ENCODE results near the gene OR4M1.
"Not testable (repeated sequence)": the region's sequence is repeated elsewhere in the genome, so short reads cannot be mapped to it uniquely, and the experiment has no call there.

Gene OR4M1

DNA sequence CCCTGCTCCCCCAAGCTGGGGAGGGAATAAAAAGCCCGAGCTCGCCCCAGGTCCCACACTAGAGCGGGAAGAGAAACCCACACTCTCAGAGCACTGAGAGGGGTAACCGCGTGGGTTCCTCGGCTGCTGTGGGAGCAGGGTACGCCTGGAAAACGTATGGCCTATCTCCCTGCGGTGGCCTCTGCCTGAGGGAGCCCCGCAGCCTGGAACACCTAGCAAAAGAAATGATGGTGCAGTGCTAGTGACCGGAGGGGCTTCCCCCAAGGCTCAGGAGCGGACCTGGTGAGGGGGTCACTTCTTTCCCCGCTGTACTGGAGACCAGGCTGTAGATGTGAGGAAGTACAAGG lies 27.8 kb downstream of the OR4M1 start:
- H3K4me2 ChIP-seq (ENCODE audit: low read length) = no peak overlapping the region
- H3K4me3 ChIP-seq (ENCODE audit: low read length) = no peak overlapping the region

GRCh38 chr14:19803470-19803869 lies 30.2 kb downstream of the OR4M1 start, which contains the start of gene OR4N2:
TSS of gene OR4N2 (plus strand) at chr14:19803770. CDS start at chr14:19827449, 23,679 bp downstream.
- H3K4me3 ChIP-seq (ENCODE audit: low read length); H2AFZ ChIP-seq (ENCODE audit: low read depth, low read length); H3K36me3 ChIP-seq (replicated peaks; ENCODE audit: low read depth, low read length); H3K79me2 ChIP-seq (ENCODE audit: low read length); H3K4me1 ChIP-seq (ENCODE audit: low read length); H3K4me2 ChIP-seq (ENCODE audit: low read length); H3K9me3 ChIP-seq (ENCODE audit: insufficient read depth, low read length); H3K27me3 ChIP-seq (ENCODE audit: low read depth, low read length); H4K20me1 ChIP-seq (ENCODE audit: insufficient read depth, low read length); H3K9ac ChIP-seq (ENCODE audit: low read length); H3K27ac ChIP-seq (ENCODE audit: low read length): not testable (repeated sequence)

More for the DNA sequence above, 27.8 kb downstream of the OR4M1 start:
- Histone ChIP-seq H3K27me3 (ENCODE audit: low read depth, low read length) (no peaks in the 10 kb centered on the region), H3K36me3 (replicated peaks; ENCODE audit: low read depth, low read length) (no peaks in the 10 kb centered on the region), H4K20me1 (ENCODE audit: insufficient read depth, low read length) (no peaks in the 10 kb centered on the region), H3K27ac (ENCODE audit: low read length) (no peak overlapping the region), H3K9ac (ENCODE audit: low read length) (no peak overlapping the region), H3K9me3 (ENCODE audit: insufficient read depth, low read length) (no peaks in the 10 kb centered on the region), H2AFZ (ENCODE audit: low read depth, low read length) (no peak overlapping the region), H3K4me1 (ENCODE audit: low read length) (no peaks in the 10 kb centered on the region), H3K79me2 (ENCODE audit: low read length) (no peaks in the 10 kb centered on the region)
- TF ChIP-seq EZH2phosphoT487 (IDR thresholded peaks at IDR 0.05; ENCODE audit: low read depth) (no peak), CTCF (IDR thresholded peaks at IDR 0.05; ENCODE audit: low read depth, low read length) (no peak)

DNA sequence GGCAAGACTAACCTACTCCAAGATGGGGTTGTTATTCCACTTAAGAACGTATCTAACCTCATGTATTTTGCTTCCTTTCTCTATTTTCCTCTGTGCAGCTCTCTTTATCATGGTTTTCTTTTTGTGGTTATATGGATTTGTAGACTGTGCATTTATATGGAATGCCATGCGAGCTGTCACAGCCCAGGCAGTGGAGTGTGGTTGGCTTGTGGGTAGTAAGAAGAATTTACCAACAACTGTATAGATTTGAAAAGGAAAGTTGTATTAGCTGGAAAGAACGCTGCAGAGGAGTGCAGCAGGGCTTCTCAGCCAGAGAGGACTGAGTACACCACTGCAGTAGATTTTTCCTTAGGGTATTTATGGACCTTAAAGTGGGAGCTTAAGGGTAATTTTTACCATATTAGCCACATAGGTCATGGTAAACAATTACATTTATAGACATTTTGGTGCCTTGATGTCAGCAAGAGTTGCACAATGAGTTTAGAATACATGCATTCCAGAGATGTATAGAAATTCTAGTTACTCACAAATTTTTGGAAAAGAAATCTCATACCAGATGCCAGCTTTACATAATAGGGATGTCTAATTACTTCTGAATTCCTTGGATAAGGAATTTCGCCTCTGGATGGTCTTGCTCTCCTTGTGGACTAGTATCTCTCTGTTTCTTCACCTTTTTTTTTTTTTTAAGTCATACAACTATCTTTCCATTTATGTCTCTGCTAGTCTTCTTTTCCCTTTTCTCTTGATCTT lies 40.0 kb downstream of the OR4M1 start:
- H3K9ac ChIP-seq (ENCODE audit: low read length); H3K9me3 ChIP-seq (ENCODE audit: insufficient read depth, low read length); H3K4me3 ChIP-seq (ENCODE audit: low read length); H3K4me2 ChIP-seq (ENCODE audit: low read length); H3K36me3 ChIP-seq (replicated peaks; ENCODE audit: low read depth, low read length); H3K27me3 ChIP-seq (ENCODE audit: low read depth, low read length); H3K79me2 ChIP-seq (ENCODE audit: low read length); H4K20me1 ChIP-seq (ENCODE audit: insufficient read depth, low read length); H3K4me1 ChIP-seq (ENCODE audit: low read length); H2AFZ ChIP-seq (ENCODE audit: low read depth, low read length); H3K27ac ChIP-seq (ENCODE audit: low read length): not testable (repeated sequence)

DNA sequence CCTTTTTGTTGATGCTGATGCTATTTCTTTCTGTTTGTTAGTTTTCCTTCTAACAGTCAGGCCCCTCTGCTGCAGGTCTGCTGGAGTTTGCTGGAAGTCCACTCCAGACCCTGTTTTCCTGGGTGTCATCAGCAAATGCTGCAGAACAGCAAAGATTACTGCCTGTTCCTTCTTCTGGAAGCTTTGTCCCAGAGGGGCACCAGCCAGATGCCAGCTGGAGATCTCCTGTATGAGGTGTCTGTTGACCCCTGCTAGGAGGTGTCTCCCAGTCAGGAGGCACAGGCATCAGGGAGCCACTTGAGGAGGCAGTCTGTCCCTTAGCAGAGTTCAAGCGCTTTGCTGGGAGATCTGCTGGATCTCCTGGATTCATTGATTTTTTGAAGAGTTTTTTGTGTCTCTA lies 46.6 kb downstream of the OR4M1 start:
- not testable (repeated sequence) for H2AFZ ChIP-seq (ENCODE audit: low read depth, low read length); H3K4me2 ChIP-seq (ENCODE audit: low read length); H4K20me1 ChIP-seq (ENCODE audit: insufficient read depth, low read length); H3K4me1 ChIP-seq (ENCODE audit: low read length); H3K27ac ChIP-seq (ENCODE audit: low read length); H3K79me2 ChIP-seq (ENCODE audit: low read length); H3K4me3 ChIP-seq (ENCODE audit: low read length); H3K27me3 ChIP-seq (ENCODE audit: low read depth, low read length); H3K36me3 ChIP-seq (replicated peaks; ENCODE audit: low read depth, low read length); H3K9me3 ChIP-seq (ENCODE audit: insufficient read depth, low read length); H3K9ac ChIP-seq (ENCODE audit: low read length)

DNA sequence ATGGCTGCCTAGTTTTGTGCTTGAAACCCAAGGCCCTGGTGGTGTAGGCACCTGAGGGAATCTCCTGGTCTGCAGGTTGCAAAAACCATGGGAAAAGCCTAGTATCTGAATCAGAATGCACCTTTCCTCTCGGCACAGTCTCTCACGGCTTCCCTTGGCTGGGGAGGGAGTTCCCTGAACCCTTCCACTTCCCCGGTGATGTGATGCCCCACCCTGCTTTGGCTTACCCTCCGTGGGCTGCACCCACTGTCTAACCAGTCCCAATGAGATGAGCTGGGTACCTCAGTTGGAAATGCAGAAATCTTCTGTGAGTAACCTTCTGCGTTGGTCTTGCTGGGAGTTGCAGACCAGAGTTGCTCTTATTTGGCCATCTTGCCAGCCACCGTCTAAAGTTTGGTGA lies 47.7 kb downstream of the OR4M1 start:
- not testable (repeated sequence) for H3K4me2 ChIP-seq (ENCODE audit: low read length); H3K9ac ChIP-seq (ENCODE audit: low read length); H3K79me2 ChIP-seq (ENCODE audit: low read length); H3K4me3 ChIP-seq (ENCODE audit: low read length); H4K20me1 ChIP-seq (ENCODE audit: insufficient read depth, low read length); H3K27ac ChIP-seq (ENCODE audit: low read length); H2AFZ ChIP-seq (ENCODE audit: low read depth, low read length); H3K4me1 ChIP-seq (ENCODE audit: low read length); H3K27me3 ChIP-seq (ENCODE audit: low read depth, low read length); H3K36me3 ChIP-seq (replicated peaks; ENCODE audit: low read depth, low read length); H3K9me3 ChIP-seq (ENCODE audit: insufficient read depth, low read length)

GRCh38 chr14:19823178-19823577 lies 49.9 kb downstream of the OR4M1 start:
- no peak overlapping the region for H3K4me2 ChIP-seq (ENCODE audit: low read length)
- H3K79me2 ChIP-seq (ENCODE audit: low read length) = no peaks in the 10 kb centered on the region
- H3K4me1 ChIP-seq (ENCODE audit: low read length) = no peaks in the 10 kb centered on the region
- H3K27me3 ChIP-seq (ENCODE audit: low read depth, low read length) = no peaks in the 10 kb centered on the region
- no peak overlapping the region for H3K27ac ChIP-seq (ENCODE audit: low read length)
- no peak overlapping the region for H3K9ac ChIP-seq (ENCODE audit: low read length)
- no peak overlapping the region for H3K4me3 ChIP-seq (ENCODE audit: low read length)
- H2AFZ ChIP-seq (ENCODE audit: low read depth, low read length) = no peak overlapping the region
- H3K36me3 ChIP-seq (replicated peaks; ENCODE audit: low read depth, low read length) = no peaks in the 10 kb centered on the region
- TF ChIP-seq CTCF (IDR thresholded peaks at IDR 0.05; ENCODE audit: low read depth, low read length) = no peak
- no peak for TF ChIP-seq EZH2phosphoT487 (IDR thresholded peaks at IDR 0.05; ENCODE audit: low read depth)
- H3K9me3 ChIP-seq (ENCODE audit: insufficient read depth, low read length) = no peaks in the 10 kb centered on the region
- no peaks in the 10 kb centered on the region for H4K20me1 ChIP-seq (ENCODE audit: insufficient read depth, low read length)

Data from OCI-LY3 (cell line).